Endothelial cell of hepatic sinusoid (primary cell): ENCODE results near the gene TTC7B.

Source experiments
- in situ Hi-C: cut with HindIII; loops from 2 replicates; pipeline ENCODE4 v1.10.0; 2017; ENCODE audit warnings: low sequenced_read_pairs

TTC7B gene

DNA sequence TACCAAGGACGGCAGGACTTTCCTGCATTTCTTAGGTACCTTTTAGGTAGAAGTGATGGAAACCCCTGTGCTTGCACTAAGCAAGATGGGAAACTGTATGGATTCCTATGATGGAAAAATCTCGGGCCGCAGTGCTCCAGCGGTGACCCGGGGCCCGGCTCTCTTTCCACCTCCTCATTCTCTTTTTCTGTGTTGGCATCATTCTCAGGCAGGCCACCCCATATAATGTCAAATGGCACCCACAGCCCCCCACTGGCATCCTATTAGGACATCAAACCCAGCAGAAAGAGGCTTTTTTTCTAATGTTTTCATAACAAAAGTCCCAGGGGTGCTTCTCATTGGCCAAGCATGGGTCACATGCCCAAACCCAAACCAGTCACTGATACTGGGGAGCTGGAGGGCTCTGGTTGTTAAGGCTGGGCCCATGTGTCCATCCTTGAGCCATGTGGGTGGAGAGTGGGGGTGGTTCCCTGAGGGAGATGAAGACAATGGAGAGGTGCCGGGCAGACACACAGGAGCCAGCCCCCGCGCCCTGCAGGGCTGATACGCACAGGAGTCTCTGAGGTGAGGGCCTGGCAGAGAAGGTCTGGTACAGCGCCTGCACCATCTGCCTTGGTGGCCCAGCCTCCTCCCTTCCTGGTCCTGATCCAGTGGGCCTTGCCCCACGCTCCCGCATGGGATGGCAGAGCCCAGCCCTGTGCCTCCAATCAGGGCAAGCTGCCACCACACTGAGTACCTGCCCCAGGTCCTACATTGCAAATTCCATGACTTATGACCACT is 277.3 kb downstream of the TTC7B start:
- in situ Hi-C loops, result no loop called here

DNA sequence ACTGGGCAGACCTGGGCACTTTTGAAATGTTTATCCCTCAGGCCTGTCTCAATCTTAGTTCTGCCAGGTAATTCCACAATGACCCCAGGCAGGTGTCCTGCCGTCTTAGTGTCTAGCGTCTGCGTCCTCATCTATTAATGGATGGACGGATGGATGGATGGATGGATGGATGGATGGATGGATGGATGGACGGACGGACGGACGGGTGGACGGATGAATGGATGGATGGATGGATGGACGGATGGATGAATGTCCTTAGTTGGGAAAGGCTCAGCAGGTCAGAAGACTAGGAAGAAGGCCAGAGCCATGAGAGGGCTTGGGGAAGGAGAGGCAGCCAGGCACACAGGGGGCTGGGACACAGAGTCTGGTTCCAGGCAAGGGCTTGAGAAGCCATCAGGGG is 278.1 kb downstream of the TTC7B start:
- in situ Hi-C loops, result no loop called here

DNA sequence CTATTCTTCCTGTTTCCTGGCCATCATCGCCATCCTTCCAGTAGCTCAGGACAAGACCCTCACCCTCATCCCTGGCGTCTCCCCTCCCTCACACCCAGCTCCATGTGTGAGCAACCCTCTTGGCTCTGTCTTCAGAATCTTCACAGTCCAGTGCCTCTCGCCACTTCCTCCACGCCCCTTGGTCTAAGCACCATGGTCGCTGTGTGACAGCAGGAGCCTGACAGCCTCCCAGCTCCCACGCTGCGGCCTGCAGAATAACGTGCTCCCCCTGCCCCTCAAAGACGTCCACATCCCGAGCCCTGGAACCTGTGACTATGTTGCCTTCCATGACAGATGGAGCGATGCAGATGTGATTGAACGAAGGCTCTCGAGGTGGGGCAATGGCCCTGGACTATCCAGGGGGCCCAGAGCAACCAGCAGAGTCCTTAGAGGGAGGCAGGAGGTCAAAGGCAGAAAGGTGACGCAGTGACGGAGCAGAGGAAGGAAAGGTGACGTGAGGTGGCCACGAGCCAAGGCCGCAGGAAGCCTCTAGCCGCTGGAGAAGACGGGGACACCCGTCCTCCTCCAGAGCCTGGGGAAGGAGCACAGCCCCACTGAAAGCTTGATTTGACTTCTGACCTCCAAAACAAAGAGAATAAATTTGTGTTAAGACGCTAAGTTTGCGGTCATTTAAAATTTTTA is 279.6 kb downstream of the TTC7B start:
- in situ Hi-C loops, result no loop called here

GRCh38 chr14:90536092-90536491 is 280.1 kb downstream of the TTC7B start:
- in situ Hi-C loops, result no loop called here

DNA sequence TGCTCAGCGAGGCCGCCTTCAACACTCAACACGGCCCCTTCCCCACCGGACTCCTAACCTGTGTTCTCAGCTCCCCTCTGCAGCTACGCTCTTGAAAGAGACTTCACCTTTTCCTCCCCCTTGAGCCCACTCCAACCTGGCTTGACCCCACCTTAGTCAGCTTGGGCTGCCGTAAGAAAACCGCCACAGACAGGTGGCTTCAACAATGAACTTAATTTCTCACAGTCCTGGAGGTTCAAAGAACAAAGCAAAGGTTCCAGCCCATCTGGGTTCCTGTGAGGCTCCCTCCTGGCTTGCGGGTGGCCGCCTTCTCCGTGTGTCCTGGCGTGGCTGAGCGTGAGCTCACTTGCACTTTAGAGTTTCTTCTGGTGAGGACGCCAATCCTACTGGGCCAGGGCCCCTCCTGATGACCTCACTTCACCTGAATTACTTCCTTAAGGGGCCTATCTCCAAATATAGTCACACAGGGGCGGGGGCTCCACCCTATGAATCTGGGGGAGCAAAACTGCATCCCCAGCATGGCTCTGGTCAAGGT is 280.6 kb downstream of the TTC7B start:
- in situ Hi-C loops, result no loop called here

DNA sequence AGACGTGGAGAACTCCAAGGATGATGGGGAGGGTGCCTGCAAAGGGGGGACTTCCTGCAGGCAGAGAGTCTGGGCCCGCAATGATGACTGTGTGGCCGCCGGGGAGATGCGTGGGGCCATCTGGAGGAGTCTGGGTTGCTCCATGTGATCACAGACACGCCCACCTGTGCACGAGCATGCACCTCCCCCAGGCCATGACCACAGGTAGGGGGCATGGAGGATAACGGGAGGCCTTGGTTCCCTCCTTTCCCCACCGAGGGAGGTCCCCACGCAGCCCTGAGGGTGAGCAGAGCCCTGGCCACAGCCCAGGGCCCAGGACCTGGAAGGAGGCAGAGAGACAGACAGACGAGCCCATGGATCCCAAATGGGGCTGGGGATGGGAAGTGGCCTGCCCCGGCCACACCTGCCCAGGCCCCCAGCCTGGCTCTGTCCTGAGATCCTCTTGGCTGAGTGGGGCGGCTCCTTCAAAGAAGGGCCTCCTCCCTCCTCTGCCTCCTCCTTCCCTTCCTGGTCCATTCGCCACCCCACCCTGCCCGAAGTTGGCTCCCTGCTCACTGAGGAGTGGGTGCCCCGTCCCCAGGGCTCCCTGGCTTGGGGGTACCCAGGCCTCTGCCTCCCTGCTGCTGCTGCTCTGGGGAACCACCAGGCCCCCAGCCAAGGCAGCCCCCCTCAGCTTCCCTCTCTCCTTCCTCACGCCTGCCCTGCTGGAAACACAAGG is 281.2 kb downstream of the TTC7B start:
- in situ Hi-C loops, result no loop called here

- in situ Hi-C loops, result no loop called here
These were observed 282.0 kb downstream of the TTC7B start for GRCh38 chr14:90534091-90534837.

DNA sequence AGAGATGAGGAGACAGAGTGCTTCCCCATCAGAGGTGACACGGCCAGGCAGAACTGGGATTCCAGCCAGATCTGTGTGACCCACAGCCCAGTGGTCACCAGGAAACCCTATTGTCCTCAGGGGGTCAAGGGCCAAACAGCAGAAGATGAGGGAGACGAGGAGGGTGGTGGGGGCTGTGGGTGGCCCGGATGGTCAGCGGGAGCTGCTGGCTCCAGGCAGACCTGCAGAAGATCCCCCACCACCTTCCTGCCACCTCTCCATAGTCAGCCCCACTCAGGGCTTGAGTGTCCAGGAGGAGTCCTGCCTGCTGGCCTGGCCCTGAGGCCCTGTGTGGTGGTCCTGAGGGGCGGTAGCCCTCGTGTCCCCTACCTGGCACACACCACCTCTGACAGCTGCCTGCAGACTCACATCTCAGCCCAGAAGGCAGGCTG is 282.6 kb downstream of the TTC7B start:
- in situ Hi-C loops, result no loop called here

- in situ Hi-C loops, result no loop called here
These were observed 283.3 kb downstream of the TTC7B start for GRCh38 chr14:90532826-90533525.

DNA sequence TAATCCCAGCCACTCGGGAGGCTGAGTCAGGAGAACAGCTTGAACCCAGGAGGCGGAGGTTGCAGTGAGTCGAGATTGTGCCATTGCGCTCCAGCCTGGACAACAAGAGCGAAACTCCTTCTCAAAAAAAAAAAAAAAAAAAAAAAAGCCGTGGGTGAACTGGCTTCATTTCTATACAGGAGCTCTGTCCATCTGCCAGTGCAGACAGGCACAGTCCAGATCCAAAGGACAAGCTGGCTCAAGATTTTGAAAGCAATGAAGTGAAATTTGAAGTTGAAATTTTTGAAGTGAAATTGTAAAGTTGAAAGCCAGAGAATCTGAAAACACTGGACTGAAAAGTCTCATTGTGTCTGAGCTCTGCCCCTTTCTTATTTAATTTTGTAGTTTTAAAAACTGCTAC is 284.7 kb downstream of the TTC7B start:
- in situ Hi-C loops, result no loop called here

GRCh38 chr14:90530523-90530922 is 285.7 kb downstream of the TTC7B start:
- in situ Hi-C loops, result no loop called here

- in situ Hi-C loops, result loop anchor here (10.0 kb wide), 1 partner anchor 223 kb away; no protein-coding TSS in a partner anchor
These were observed 288.3 kb downstream of the TTC7B start for GRCh38 chr14:90527978-90528377.

DNA sequence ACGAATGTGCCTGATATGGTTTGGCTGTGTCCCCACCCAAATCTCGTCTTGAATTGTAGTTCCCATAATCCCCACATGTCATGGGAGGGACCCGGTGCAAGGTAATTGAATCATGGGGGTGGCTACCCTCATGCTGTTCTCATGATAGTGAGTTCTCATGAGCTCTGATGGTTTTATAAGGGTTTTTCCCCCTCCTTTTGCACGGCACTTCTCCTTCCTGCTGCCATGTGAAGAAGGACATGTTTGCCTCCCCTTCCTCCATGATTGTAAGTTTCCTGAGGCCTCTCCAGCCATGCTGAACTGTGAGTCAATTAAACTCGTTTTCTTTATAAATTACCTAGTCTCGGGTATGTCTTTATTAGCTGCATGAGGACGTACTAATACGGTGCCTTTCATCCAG is 289.7 kb downstream of the TTC7B start:
- in situ Hi-C loops, result loop anchor here (10.0 kb wide), 1 partner anchor 222 kb away; no protein-coding TSS in a partner anchor

DNA sequence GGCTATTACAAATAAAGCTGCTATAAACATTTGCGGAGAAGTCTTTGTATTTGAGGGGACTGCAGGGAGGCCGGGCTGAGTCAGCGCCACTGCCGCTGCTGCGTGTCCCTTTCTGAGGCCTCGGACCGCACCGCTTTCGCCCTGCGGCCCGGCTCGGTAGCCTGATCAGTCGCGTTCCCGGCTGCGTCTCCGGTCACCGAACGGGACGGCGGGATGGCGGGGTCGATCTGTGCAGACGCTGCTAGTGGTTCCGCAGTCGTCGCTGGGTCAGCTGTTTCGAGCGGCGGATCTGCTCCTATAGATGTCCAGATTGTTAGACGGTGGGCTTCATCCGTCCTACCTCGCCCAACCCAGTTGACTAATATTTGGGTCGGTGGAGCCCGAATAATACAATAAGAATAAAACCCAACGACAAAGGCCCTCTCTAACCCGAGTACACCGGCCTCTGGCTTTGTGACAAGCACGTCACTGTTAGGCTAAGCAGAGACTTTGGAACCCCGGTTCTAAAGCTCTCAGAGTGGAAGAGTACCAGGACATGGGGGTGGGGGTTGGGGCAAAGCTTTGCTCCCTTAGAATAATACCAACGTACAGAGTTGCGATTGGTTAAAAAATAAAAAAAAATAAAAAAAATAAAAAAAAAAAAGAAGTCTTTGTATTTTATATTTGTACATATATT is 290.7 kb downstream of the TTC7B start:
- in situ Hi-C loops, result loop anchor here (10.0 kb wide), 1 partner anchor 221 kb away; no protein-coding TSS in a partner anchor

DNA sequence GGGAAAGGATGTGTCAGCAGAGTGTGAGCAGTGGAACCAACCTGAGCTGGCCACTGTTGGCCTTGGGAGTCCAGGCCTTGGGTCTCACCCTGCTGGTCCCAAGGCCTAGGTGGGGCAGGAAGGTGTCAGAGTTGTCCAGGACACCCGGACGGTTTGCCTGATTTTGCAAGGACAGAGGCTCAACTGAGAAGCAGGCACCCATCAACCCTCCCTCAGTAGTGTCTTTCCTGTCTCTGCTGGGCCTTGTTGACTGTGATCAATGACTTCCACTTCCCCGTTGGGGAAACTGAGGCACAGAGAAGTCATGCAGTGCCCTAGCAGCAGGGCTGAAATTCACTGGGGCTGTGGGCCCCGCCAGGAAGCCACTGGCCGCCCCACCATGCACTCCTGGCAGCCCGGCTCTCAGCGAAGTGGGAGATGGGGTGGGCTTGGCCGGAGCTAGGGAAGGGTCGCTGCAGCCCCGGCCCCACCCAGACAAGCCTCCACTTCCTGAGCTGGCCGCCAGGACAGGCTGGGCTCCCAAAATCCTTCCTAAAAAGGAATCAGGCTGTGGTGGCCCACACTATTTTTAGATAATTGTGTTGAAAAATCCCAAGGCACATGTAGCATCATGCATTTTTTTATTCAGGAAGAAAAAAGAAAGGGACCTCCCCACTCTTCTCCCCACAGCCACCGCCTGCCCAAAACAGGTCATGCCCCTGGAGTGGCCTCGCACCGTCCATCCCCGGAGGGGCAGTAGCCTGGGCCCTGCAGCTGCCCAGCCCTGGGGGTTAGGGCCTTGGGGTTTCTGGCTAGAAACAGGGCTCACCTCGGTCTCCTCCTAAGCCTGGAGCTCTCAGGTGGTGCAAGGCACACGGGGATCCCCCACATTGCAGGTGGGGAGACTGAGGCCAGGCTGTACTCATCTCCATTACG is 292.0 kb downstream of the TTC7B start:
- in situ Hi-C loops, result loop anchor here (10.0 kb wide), 1 partner anchor 219 kb away; no protein-coding TSS in a partner anchor

GRCh38 chr14:90523544-90523943 is 292.7 kb downstream of the TTC7B start:
- in situ Hi-C loops, result loop anchor here (10.0 kb wide), 1 partner anchor 219 kb away; no protein-coding TSS in a partner anchor

DNA sequence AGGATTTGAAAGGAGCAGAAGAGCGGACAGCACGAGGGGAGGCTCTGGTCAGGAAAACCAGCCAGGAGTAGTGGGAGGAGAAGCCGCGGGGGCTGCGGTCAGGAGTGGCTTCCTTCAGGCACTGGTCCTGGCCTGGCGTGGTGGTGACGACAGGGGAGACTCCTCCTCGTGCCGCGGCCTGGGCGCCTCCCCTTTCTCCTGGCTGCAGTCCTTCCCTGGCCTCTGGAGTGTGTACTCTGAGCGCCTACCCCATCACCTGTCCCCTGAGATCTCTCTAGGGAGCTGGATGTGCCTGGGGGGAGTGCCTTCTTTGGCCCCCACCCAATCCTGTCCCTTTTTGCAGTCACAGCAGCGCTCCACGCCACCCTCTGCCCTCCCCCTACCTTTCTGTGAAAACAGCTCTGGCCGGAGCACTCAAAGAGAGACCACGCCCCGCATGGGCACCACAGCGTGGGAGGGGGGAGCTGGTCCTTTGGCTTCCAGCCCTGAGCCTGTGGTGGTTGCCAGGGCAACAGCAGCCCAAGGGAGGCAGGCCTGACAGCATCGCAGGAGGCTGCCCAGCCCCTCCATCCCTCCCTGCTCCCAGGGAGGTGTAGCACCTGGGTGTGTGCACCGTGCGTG is 293.5 kb downstream of the TTC7B start:
- in situ Hi-C loops, result loop anchor here (10.0 kb wide), 1 partner anchor 218 kb away; no protein-coding TSS in a partner anchor
